ENCODE measurements around the gene VRK1. TPM values are rescaled to one million over a fixed set of nuclear protein-coding genes. Genes with fewer than 3 reads are reported as not detected.
A peak's percentile ranks its signal among the peaks of the same experiment; 100 is the strongest.

VRK1 gene
- total and polyA plus RNA-seq, 4 donors, result 1.8 to 50.4 (median 3.3) TPM

DNA sequence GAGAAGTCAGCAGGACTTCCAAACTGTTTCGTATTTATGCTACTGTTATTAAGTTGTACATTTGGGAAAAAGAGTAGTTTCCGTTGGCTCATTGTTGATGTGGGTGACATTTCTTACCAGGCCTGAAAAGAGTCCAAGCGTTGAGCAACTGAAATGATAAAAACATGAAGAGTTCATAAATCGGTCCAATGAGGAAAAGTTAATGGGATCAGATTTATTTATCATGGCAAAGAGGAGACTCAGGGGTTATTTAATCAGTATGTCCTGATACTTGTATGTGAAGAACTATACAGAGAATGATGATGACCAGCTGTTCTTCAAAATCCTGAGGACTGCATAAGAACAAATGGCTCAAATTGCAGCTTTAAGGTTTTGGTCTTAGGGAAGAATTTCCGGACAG, 7.7 kb downstream of the VRK1 start:
- TF ChIP-seq RAD21 (IDR thresholded peaks at IDR 0.05), result no peak
- TF ChIP-seq FOXA1 (IDR thresholded peaks at IDR 0.05), result no peak
- no peak for TF ChIP-seq RXRA (IDR thresholded peaks at IDR 0.05)
- TF ChIP-seq GABPA (IDR thresholded peaks at IDR 0.05 in 1 of 2, conservative IDR thresholded peaks at IDR 0.05 in 1 of 2), result no peak
- TF ChIP-seq YY1 (IDR thresholded peaks at IDR 0.05), result no peak
- no peak for TF ChIP-seq HNF4A (conservative IDR thresholded peaks at IDR 0.05)
- Histone ChIP-seq H3K4me3 (ENCODE audit: low read depth in 1 of 3, low read length in 3 of 3) (no peak overlapping the region), H3K9ac (ENCODE audit: low read depth in 1 of 2, low read length in 2 of 2) (no peak overlapping the region), H3K9me3 (ENCODE audit: control insufficient read depth in 4 of 4, low read length in 3 of 4) (no peaks in the 10 kb centered on the region), H3K27me3 (ENCODE audit: control insufficient read depth in 4 of 4, insufficient read depth in 4 of 4, low read length in 3 of 4) (no peaks in the 10 kb centered on the region), H3K27ac (ENCODE audit: low read depth in 1 of 2, low read length in 2 of 2) (no peak overlapping the region), H3K36me3 (ENCODE audit: control insufficient read depth in 4 of 4, insufficient read depth in 3 of 4, low read depth in 1 of 4, low read length in 3 of 4) (no peaks in the 10 kb centered on the region), H3K4me1 (ENCODE audit: control insufficient read depth in 4 of 4, insufficient read depth in 4 of 4, low read length in 3 of 4) (no peaks in the 10 kb centered on the region)
- 85% methylated on average over 5 of the region's 5 CpGs for WGBS
- DNase-seq (ENCODE audit: low spot score), result no peak

DNA sequence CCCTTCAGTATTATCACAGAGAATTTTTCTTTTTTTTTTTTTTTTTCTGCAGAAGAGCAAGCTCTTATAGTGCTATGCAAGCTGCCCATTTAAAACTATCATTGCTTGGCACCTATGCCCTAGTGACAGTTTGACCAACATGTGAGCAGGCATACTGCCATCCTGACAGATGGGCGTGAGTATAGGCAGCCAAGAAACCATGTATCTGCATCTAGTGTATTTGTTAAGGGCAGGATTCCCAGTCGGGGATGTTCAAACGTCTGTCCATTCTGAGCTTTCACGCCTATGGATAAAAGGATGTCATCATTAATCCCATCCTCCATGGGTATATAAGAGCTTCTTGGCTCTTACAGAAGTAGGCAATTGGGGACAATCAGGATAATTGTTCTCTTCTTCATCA, 8.8 kb downstream of the VRK1 start:
- Histone ChIP-seq H3K36me3 (ENCODE audit: control insufficient read depth in 4 of 4, insufficient read depth in 3 of 4, low read depth in 1 of 4, low read length in 3 of 4) (no peaks in the 10 kb centered on the region), H3K27me3 (ENCODE audit: control insufficient read depth in 4 of 4, insufficient read depth in 4 of 4, low read length in 3 of 4) (no peaks in the 10 kb centered on the region), H3K27ac (ENCODE audit: low read depth in 1 of 2, low read length in 2 of 2) (no peak overlapping the region), H3K9me3 (ENCODE audit: control insufficient read depth in 4 of 4, low read length in 3 of 4) (no peaks in the 10 kb centered on the region), H3K4me1 (ENCODE audit: control insufficient read depth in 4 of 4, insufficient read depth in 4 of 4, low read length in 3 of 4) (no peaks in the 10 kb centered on the region), H3K4me3 (ENCODE audit: low read depth in 1 of 3, low read length in 3 of 3) (no peak overlapping the region), H3K9ac (ENCODE audit: low read depth in 1 of 2, low read length in 2 of 2) (no peak overlapping the region)
- DNase-seq (ENCODE audit: low spot score), result no peak
- WGBS, result 83% methylated on average over 4 of the region's 4 CpGs
- no peak for TF ChIP-seq FOXA1 (IDR thresholded peaks at IDR 0.05)
- TF ChIP-seq FOXA2 (IDR thresholded peaks at IDR 0.05), result no peak
- TF ChIP-seq NR2F2 (IDR thresholded peaks at IDR 0.05), result no peak
- TF ChIP-seq JUND (IDR thresholded peaks at IDR 0.05), result no peak
- TF ChIP-seq EGR1 (IDR thresholded peaks at IDR 0.05; ENCODE audit: low read depth in 2 of 2), result no peak
- TF ChIP-seq YY1 (IDR thresholded peaks at IDR 0.05), result no peak
- TF ChIP-seq, protein P1, sequence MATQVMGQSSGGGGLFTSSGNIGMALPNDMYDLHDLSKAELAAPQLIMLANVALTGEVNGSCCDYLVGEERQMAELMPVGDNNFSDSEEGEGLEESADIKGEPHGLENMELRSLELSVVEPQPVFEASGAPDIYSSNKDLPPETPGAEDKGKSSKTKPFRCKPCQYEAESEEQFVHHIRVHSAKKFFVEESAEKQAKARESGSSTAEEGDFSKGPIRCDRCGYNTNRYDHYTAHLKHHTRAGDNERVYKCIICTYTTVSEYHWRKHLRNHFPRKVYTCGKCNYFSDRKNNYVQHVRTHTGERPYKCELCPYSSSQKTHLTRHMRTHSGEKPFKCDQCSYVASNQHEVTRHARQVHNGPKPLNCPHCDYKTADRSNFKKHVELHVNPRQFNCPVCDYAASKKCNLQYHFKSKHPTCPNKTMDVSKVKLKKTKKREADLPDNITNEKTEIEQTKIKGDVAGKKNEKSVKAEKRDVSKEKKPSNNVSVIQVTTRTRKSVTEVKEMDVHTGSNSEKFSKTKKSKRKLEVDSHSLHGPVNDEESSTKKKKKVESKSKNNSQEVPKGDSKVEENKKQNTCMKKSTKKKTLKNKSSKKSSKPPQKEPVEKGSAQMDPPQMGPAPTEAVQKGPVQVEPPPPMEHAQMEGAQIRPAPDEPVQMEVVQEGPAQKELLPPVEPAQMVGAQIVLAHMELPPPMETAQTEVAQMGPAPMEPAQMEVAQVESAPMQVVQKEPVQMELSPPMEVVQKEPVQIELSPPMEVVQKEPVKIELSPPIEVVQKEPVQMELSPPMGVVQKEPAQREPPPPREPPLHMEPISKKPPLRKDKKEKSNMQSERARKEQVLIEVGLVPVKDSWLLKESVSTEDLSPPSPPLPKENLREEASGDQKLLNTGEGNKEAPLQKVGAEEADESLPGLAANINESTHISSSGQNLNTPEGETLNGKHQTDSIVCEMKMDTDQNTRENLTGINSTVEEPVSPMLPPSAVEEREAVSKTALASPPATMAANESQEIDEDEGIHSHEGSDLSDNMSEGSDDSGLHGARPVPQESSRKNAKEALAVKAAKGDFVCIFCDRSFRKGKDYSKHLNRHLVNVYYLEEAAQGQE (IDR thresholded peaks at IDR 0.05), result no peak
- TF ChIP-seq, protein P2, sequence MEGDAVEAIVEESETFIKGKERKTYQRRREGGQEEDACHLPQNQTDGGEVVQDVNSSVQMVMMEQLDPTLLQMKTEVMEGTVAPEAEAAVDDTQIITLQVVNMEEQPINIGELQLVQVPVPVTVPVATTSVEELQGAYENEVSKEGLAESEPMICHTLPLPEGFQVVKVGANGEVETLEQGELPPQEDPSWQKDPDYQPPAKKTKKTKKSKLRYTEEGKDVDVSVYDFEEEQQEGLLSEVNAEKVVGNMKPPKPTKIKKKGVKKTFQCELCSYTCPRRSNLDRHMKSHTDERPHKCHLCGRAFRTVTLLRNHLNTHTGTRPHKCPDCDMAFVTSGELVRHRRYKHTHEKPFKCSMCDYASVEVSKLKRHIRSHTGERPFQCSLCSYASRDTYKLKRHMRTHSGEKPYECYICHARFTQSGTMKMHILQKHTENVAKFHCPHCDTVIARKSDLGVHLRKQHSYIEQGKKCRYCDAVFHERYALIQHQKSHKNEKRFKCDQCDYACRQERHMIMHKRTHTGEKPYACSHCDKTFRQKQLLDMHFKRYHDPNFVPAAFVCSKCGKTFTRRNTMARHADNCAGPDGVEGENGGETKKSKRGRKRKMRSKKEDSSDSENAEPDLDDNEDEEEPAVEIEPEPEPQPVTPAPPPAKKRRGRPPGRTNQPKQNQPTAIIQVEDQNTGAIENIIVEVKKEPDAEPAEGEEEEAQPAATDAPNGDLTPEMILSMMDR (IDR thresholded peaks at IDR 0.05; ENCODE audit: low read depth, low read length, missing input control), result no peak
- no peak for TF ChIP-seq HNF4A (conservative IDR thresholded peaks at IDR 0.05)
- TF ChIP-seq GABPA (IDR thresholded peaks at IDR 0.05 in 1 of 2, conservative IDR thresholded peaks at IDR 0.05 in 1 of 2), result no peak
- TF ChIP-seq RAD21 (IDR thresholded peaks at IDR 0.05), result no peak

DNA sequence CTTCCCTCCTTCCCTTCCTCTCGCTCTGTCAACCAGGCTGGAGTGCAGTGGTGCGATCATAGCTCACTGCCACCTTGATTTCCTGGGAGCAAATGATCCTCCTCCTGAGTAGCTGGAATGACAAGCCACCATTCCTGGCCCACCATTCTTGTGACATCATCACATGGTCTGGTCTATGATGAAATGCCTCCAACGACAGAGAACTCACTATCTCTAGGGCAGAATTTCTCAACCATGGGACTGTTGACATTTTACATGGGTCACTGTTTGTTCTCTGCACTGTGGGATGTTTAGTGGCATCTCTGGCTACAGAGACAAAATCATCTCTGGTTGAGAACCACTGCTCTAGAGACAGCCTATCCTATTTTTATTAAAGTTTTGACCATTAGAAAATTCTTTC, 9.7 kb downstream of the VRK1 start:
- Histone ChIP-seq H3K9me3 (ENCODE audit: control insufficient read depth in 4 of 4, low read length in 3 of 4) (no peaks in the 10 kb centered on the region), H3K9ac (ENCODE audit: low read depth in 1 of 2, low read length in 2 of 2) (no peak overlapping the region), H3K27ac (ENCODE audit: low read depth in 1 of 2, low read length in 2 of 2) (no peak overlapping the region), H3K4me3 (ENCODE audit: low read depth in 1 of 3, low read length in 3 of 3) (no peak overlapping the region), H3K36me3 (ENCODE audit: control insufficient read depth in 4 of 4, insufficient read depth in 3 of 4, low read depth in 1 of 4, low read length in 3 of 4) (no peaks in the 10 kb centered on the region), H3K27me3 (ENCODE audit: control insufficient read depth in 4 of 4, insufficient read depth in 4 of 4, low read length in 3 of 4) (no peaks in the 10 kb centered on the region), H3K4me1 (ENCODE audit: control insufficient read depth in 4 of 4, insufficient read depth in 4 of 4, low read length in 3 of 4) (no peaks in the 10 kb centered on the region)
- 72% methylated on average over 3 of the region's 3 CpGs for WGBS
- DNase-seq (ENCODE audit: low spot score), result no peak
- TF ChIP-seq FOXA1 (IDR thresholded peaks at IDR 0.05) (no peak), JUND (IDR thresholded peaks at IDR 0.05) (no peak), GABPA (IDR thresholded peaks at IDR 0.05 in 1 of 2, conservative IDR thresholded peaks at IDR 0.05 in 1 of 2) (no peak), HNF4G (IDR thresholded peaks at IDR 0.05) (no peak), HNF4A (conservative IDR thresholded peaks at IDR 0.05) (peak in 1 of 2 donors; percentile 7)
- TF ChIP-seq, protein P3, sequence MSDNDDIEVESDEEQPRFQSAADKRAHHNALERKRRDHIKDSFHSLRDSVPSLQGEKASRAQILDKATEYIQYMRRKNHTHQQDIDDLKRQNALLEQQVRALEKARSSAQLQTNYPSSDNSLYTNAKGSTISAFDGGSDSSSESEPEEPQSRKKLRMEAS (IDR thresholded peaks at IDR 0.05), result no peak

All from liver (tissue), 9 donors.